WTC11 (cell line): ENCODE data around the gene LAS1L. TPM values are rescaled to one million over a fixed set of nuclear protein-coding genes. Genes with fewer than 3 reads are reported as not detected.
A peak's percentile ranks its signal among the peaks of the same experiment; 100 is the strongest.

Experiments
- ATAC-seq: fragments of 200-7000 bp; cut with Tn5 transposase; 2 replicates; pipeline ENCODE4 v1.10.0; 2021; ENCODE audit warnings: mild to moderate bottlenecking, moderate library complexity
- CTCF ChIA-PET: fragments of 300-600 bp; sonication (Branson Sonifier 250); formaldehyde crosslinking; loops from one replicate; lab custom pipeline; 2021; ENCODE audit warnings: antibody characterized with exemption; lab: Charles Lee
- POLR2A ChIA-PET: fragments of 350-600 bp; sonication (Branson Sonifier 250); formaldehyde crosslinking; loops from one replicate; lab custom pipeline; 2021; ENCODE audit warnings: antibody characterized with exemption; lab: Charles Lee
- DNase-seq: peaks from one replicate; pipeline ENCODE4 v3.0.0; 2021; ENCODE audit warnings: low spot score
- H3K27ac Mint-ChIP-seq: 2 replicates; pipeline ENCODE4 v1.8.0; 2021; ENCODE audit warnings: mixed read lengths
- H3K27me3 Mint-ChIP-seq: 2 replicates; pipeline ENCODE4 v1.8.0; 2021; ENCODE audit warnings: low read depth, mild to moderate bottlenecking, moderate library complexity, mixed read lengths
- H3K36me3 Mint-ChIP-seq: 2 replicates; pipeline ENCODE4 v1.8.0; 2021; ENCODE audit warnings: mixed read lengths
- H3K4me1 Mint-ChIP-seq: 2 replicates; pipeline ENCODE4 v1.8.0; 2022; ENCODE audit warnings: mixed read lengths
- H3K4me3 Mint-ChIP-seq: 2 replicates; pipeline ENCODE4 v1.8.0; 2021; ENCODE audit warnings: mild to moderate bottlenecking, moderate library complexity, mixed read lengths
- H3K9me3 Mint-ChIP-seq: 2 replicates; pipeline ENCODE4 v1.8.0; 2021; ENCODE audit warnings: mixed read lengths
- AR ChIP-seq: fragments of 250-450 bp; sonication (Bioruptor Pico); IDR thresholded peaks from 2 replicates; pipeline ENCODE4 v1.9.0; 2021; ENCODE audit warnings: mild to moderate bottlenecking
- CDX4 ChIP-seq: fragments of 250-450 bp; sonication (Bioruptor Pico); IDR thresholded peaks from 2 replicates; pipeline ENCODE4 v1.9.0; 2021; ENCODE audit warnings: moderate library complexity, mild to moderate bottlenecking, inconsistent platforms, borderline replicate concordance
- E2F1 ChIP-seq: sonication (generic); formaldehyde crosslinking; IDR thresholded peaks from 2 replicates; pipeline ENCODE4 v1.8.0; 2022; ENCODE audit warnings: mild to moderate bottlenecking, missing genetic modification reagents
- FOXJ3 ChIP-seq: sonication (generic); formaldehyde crosslinking; IDR thresholded peaks from 2 replicates; pipeline ENCODE4 v1.9.0; 2021; ENCODE audit warnings: missing genetic modification reagents, mild to moderate bottlenecking, borderline replicate concordance
- FOXK1 ChIP-seq: sonication (generic); formaldehyde crosslinking; IDR thresholded peaks from 2 replicates; pipeline ENCODE4 v1.8.0; 2022; ENCODE audit warnings: mild to moderate bottlenecking, moderate library complexity, missing genetic modification reagents
- FOXP1 ChIP-seq: sonication (generic); formaldehyde crosslinking; IDR thresholded peaks from 2 replicates; pipeline ENCODE4 v1.8.0; 2022; ENCODE audit warnings: missing genetic modification reagents, mild to moderate bottlenecking, moderate library complexity, borderline replicate concordance
- HMGXB4 ChIP-seq: sonication (generic); formaldehyde crosslinking; IDR thresholded peaks from 2 replicates; pipeline ENCODE4 v1.8.1; 2023; ENCODE audit warnings: mild to moderate bottlenecking, moderate library complexity, missing genetic modification reagents
- JUN ChIP-seq: sonication (generic); formaldehyde crosslinking; IDR thresholded peaks from 2 replicates; pipeline ENCODE4 v1.8.0; 2023; ENCODE audit warnings: mild to moderate bottlenecking, missing genetic modification reagents
- MAX ChIP-seq: sonication (generic); formaldehyde crosslinking; IDR thresholded peaks from 2 replicates; pipeline ENCODE4 v1.8.0; 2022; ENCODE audit warnings: mild to moderate bottlenecking, missing genetic modification reagents
- NFATC4 ChIP-seq: fragments of 250-450 bp; sonication (Bioruptor Pico); IDR thresholded peaks from 2 replicates; pipeline ENCODE4 v1.9.0; 2021; ENCODE audit warnings: mild to moderate bottlenecking
- NR2C2 ChIP-seq: sonication (generic); formaldehyde crosslinking; IDR thresholded peaks from 2 replicates; pipeline ENCODE4 v1.8.0; 2022; ENCODE audit warnings: mild to moderate bottlenecking, missing genetic modification reagents
- SMAD3 ChIP-seq: sonication (generic); formaldehyde crosslinking; IDR thresholded peaks from 2 replicates; pipeline ENCODE4 v1.8.0; 2022; ENCODE audit warnings: missing genetic modification reagents, mild to moderate bottlenecking, borderline replicate concordance
- SP1 ChIP-seq: sonication (generic); formaldehyde crosslinking; conservative IDR thresholded peaks from 2 replicates; pipeline ENCODE4 v1.8.1; 2022; ENCODE audit warnings: missing genetic modification reagents
- TEAD4 ChIP-seq: sonication (generic); formaldehyde crosslinking; IDR thresholded peaks from 2 replicates; pipeline ENCODE4 v1.8.0; 2022; ENCODE audit warnings: mild to moderate bottlenecking, missing genetic modification reagents
- ZNF138 ChIP-seq: sonication (generic); formaldehyde crosslinking; conservative IDR thresholded peaks from 2 replicates; pipeline ENCODE4 v1.8.1; 2022; ENCODE audit warnings: mild to moderate bottlenecking, moderate library complexity, missing genetic modification reagents
- ZNF219 ChIP-seq: sonication (generic); formaldehyde crosslinking; IDR thresholded peaks from 2 replicates; pipeline ENCODE4 v1.8.0; 2023; ENCODE audit warnings: missing genetic modification reagents, mild to moderate bottlenecking, borderline replicate concordance
- ZNF232 ChIP-seq: sonication (generic); formaldehyde crosslinking; IDR thresholded peaks from 2 replicates; pipeline ENCODE4 v1.8.0; 2022; ENCODE audit warnings: mild to moderate bottlenecking, missing genetic modification reagents
- ZNF263 ChIP-seq: sonication (generic); formaldehyde crosslinking; IDR thresholded peaks from 2 replicates; pipeline ENCODE4 v1.8.1; 2022; ENCODE audit warnings: low read depth, mild to moderate bottlenecking, moderate library complexity, missing genetic modification reagents
- ZNF532 ChIP-seq: fragments of 250-450 bp; sonication (Bioruptor Pico); IDR thresholded peaks from 2 replicates; pipeline ENCODE4 v1.9.0; 2021; ENCODE audit warnings: mild to moderate bottlenecking, borderline replicate concordance
- ZSCAN18 ChIP-seq: fragments of 250-450 bp; sonication (Bioruptor Pico); IDR thresholded peaks from 2 replicates; pipeline ENCODE4 v2.1.2; 2022; ENCODE audit warnings: mild to moderate bottlenecking, moderate library complexity
- total RNA-seq: library from RNA; stranded (reverse); gene quantifications from 3 replicates; pipeline ENCODE4 v1.2.3, GENCODE V29; 2021

LAS1L gene
- total RNA-seq, 1 experiment from 2014 or later, result 65.1 TPM

GRCh38 chrX:65534450-65535292, at the start of gene LAS1L (continued):
- no peak for TF ChIP-seq HMGXB4 (CRISPR knock-in tag)
- TF ChIP-seq SP1, result peak; percentile 70
- TF ChIP-seq ZSCAN18 (CRISPR knock-in tag), result no peak
- TF ChIP-seq NR2C2 (CRISPR knock-in tag), result no peak
- peak; percentile 68 for TF ChIP-seq FOXK1
- TF ChIP-seq TEAD4 (CRISPR knock-in tag), result no peak
- TF ChIP-seq ZNF138, result no peak
- no peak for TF ChIP-seq FOXP1 (CRISPR knock-in tag)
- peak; percentile 51; the same call in 1 of the 2 replicates for TF ChIP-seq MAX
- no peak for TF ChIP-seq NFATC4

- Mint-ChIP-seq H3K9me3 (no peaks in the 10 kb centered on the region), H3K36me3 (no peaks in the 10 kb centered on the region), H3K27ac (no peak overlapping the region; the same call in 1 of the 2 replicates), H3K27me3 (no peaks in the 10 kb centered on the region), H3K4me3 (no peak overlapping the region), H3K4me1 (peaks cover 22% of the 10 kb centered on the region)
- DNase-seq (no peak), ATAC-seq (no peak)
- ChIA-PET CTCF (interaction anchor here (0.6 to 2.7 kb wide), 9 partner anchors 19 to 1149 kb away, joined by 3 to 10 read pairs (median 4); partner anchors contain the start of gene MSN), POLR2A (interaction anchor here (1.2 kb wide), 1 partner anchor 143 kb away, joined by 4 read pairs; no protein-coding TSS in a partner anchor)
- TF ChIP-seq ZNF232 (CRISPR knock-in tag) (no peak), CDX4 (CRISPR knock-in tag) (no peak), HMGXB4 (CRISPR knock-in tag) (no peak), SMAD3 (CRISPR knock-in tag) (no peak), ZNF263 (no peak), ZNF219 (no peak), FOXJ3 (CRISPR knock-in tag) (no peak), AR (no peak), ZNF532 (CRISPR knock-in tag) (no peak), E2F1 (CRISPR knock-in tag) (no peak), NFATC4 (no peak), JUN (CRISPR knock-in tag) (no peak)
Observed at GRCh38 chrX:65582450-65583082, 48.0 kb upstream of the LAS1L start.
